Activated CD8-positive, alpha-beta memory T cell treated with anti-CD3 and anti-CD28 coated beads, Interleukin-2, amount 10 ng/mL, durations not matched to agents 7 days and 5 days (primary cell): Measurements from ENCODE around the gene RASL10A. TPM values are rescaled to one million over a fixed set of nuclear protein-coding genes. Genes with fewer than 3 reads are reported as not detected.

ENCODE experiments used
- ATAC-seq: fragments of 150-1000 bp; cut with Tn5 transposase; one replicate; pipeline ENCODE4 v1.10.0; 2021; ENCODE audit warnings: moderate library complexity
- CTCF ChIA-PET: fragments of 350-600 bp; sonication (Branson Sonifier 250); formaldehyde crosslinking; loops from one replicate; lab custom pipeline; 2021; ENCODE audit warnings: antibody characterized with exemption; lab: Charles Lee
- DNase-seq: peaks from one replicate; pipeline ENCODE4 v3.0.0-alpha.2; 2020
- H3K27ac Mint-ChIP-seq: one replicate; pipeline ENCODE4 v1.8.0; 2021; ENCODE audit warnings: mild to moderate bottlenecking, mixed read lengths
- H3K27me3 Mint-ChIP-seq: one replicate; pipeline ENCODE4 v1.8.0; 2021; ENCODE audit warnings: mixed read lengths
- H3K36me3 Mint-ChIP-seq: one replicate; pipeline ENCODE4 v1.8.0; 2021; ENCODE audit warnings: mild to moderate bottlenecking, mixed read lengths
- H3K4me1 Mint-ChIP-seq: one replicate; pipeline ENCODE4 v1.8.0; 2021; ENCODE audit warnings: mixed read lengths
- H3K4me3 Mint-ChIP-seq: one replicate; pipeline ENCODE4 v1.8.0; 2021; ENCODE audit warnings: mild to moderate bottlenecking, moderate library complexity, mixed read lengths
- H3K9me3 Mint-ChIP-seq: one replicate; pipeline ENCODE4 v1.8.0; 2022; ENCODE audit warnings: low read depth, mixed read lengths
- total RNA-seq, 2 experiments: library from RNA; stranded (reverse); gene quantifications; one replicate each; pipeline ENCODE4 v1.2.3, GENCODE V29; 2021

RASL10A gene
- total RNA-seq, 2 experiments from 2014 or later = 0.63 to 0.70 TPM

DNA sequence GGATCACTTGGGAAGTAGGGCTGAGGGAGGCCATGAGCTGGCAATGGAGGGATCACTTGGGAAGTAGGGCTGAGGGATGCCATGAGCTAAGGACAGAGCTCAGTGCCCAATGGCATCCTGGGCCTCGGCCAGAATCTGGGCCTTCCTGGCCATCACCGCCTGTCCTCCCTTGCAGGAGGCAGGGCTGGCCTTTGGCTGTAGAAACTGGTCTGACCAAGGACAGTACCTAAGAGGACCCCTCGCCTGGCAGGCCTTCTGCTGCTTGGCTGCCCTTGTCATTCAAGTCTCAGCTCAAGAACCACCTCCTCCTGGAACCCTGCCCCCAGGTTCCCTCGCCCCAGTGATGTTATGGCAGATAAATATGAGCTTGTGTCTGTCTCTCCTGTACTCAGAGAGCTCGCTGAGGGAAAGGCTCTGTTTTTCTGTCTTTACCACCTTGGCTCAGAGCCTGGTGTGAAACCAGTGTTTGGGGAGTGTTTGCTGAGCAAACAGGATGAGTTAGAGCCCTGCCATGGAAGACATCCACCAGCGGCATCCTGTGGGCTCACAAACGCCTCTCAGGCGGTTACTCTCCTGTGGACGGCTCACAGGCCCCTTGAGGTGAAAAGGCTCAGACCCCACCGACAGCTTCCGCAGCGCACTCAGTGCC, 19.3 kb upstream of the RASL10A start:
- DNase-seq = no peak
- Mint-ChIP-seq H3K4me3 (no peak overlapping the region), H3K27ac (no peak overlapping the region), H3K9me3 (no peaks in the 10 kb centered on the region), H3K4me1 (no peaks in the 10 kb centered on the region), H3K27me3 (no peaks in the 10 kb centered on the region), H3K36me3 (peaks cover 9% of the 10 kb centered on the region)
- ATAC-seq = no peak
- CTCF ChIA-PET = no interaction called here

DNA sequence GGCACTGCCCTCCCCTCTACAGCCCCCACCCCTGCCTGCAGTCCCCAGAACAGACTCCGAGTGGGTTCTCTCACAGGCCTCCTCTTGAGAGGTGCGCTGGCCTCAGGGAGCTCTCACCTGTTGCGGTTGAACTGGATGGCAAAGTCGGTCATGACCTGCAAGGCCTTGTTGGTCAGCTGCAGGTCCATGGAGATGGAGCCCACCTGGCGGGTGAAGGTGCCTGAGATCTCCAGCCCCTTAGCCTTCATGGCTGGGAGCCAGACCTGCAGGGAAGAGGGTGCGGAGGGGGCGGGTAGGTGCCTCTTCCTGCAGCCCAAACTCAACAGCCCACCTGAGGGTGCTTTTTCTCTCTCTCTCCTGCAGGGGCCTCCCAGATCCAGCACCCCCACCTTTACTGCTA, 18.7 kb upstream of the RASL10A start:
- CTCF ChIA-PET = no interaction called here

GRCh38 chr22:29332886-29333496, 17.5 kb upstream of the RASL10A start:
- DNase-seq (no peak), ATAC-seq (no peak)
- Mint-ChIP-seq H3K4me1 (no peaks in the 10 kb centered on the region), H3K4me3 (no peak overlapping the region), H3K27ac (no peak overlapping the region), H3K36me3 (peaks cover 7% of the 10 kb centered on the region), H3K9me3 (no peaks in the 10 kb centered on the region), H3K27me3 (no peaks in the 10 kb centered on the region)
- CTCF ChIA-PET = interaction anchor here (0.7 kb wide), 1 partner anchor 13 kb away, joined by 3 read pairs; no protein-coding TSS in a partner anchor

More for the DNA sequence above, 18.7 kb upstream of the RASL10A start:
- DNase-seq = no peak
- H3K36me3 Mint-ChIP-seq = peaks cover 9% of the 10 kb centered on the region
- no peak overlapping the region for H3K4me3 Mint-ChIP-seq
- no peaks in the 10 kb centered on the region for H3K9me3 Mint-ChIP-seq
- H3K4me1 Mint-ChIP-seq = no peaks in the 10 kb centered on the region
- H3K27me3 Mint-ChIP-seq = no peaks in the 10 kb centered on the region
- H3K27ac Mint-ChIP-seq = no peak overlapping the region
- ATAC-seq = no peak

DNA sequence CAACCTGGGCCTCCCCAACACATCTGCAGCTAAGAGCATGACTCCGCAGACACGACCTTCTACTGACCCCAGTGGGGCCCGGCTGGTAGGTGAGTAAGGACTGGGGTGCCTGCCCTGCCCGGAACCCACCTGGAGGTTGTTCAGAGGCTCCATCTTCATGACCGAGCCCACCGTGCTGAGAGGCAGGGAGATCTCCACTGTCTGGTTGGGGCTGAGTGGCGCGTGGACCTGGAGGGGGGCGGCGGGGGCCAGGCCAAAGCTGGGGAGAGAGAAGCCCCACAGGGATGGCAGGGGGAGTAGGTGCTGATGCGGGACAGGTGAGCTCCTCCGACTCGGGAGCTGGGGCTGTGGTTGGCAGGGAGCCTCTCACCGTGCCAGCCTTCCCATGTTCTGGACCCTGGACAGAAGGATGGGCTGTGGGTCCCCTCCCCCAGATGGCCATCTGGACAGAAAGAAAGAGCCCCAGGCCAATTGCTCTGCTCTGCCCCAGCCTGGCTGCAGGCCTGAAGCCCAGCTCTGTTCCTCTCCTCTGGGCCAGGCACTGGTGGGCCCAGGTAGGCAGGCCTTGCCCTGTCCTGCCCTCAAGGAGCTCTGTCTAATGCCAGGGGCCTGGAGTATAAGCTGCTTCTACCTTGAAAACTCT, 16.3 kb upstream of the RASL10A start:
- Mint-ChIP-seq H3K4me1 (no peaks in the 10 kb centered on the region), H3K4me3 (no peak overlapping the region), H3K36me3 (peaks cover 7% of the 10 kb centered on the region), H3K27me3 (no peaks in the 10 kb centered on the region), H3K9me3 (no peaks in the 10 kb centered on the region), H3K27ac (no peak overlapping the region)
- CTCF ChIA-PET = interaction anchor here (0.7 kb wide), 1 partner anchor 14 kb away, joined by 3 read pairs; no protein-coding TSS in a partner anchor
- no peak for DNase-seq
- ATAC-seq = no peak

DNA sequence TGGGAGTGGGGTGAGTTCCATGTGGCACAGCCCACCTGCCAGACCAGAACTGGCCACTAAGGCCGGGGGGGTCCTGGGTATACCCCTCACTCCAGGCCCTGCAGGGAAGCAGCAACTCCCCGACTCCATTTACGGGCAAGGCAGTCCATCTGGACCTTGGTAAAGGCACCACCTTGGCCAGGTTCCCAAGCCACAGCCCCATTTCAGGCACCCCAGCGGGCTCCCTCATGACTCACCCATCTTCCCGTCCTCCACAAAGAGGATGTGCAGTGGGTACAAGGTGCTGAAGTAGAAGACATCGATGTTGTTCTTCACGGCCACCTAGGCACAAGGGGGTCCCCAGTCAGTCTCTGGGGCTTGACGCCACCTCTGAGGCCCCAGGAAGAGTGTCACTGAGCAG, 15.7 kb upstream of the RASL10A start:
- DNase-seq (no peak), ATAC-seq (no peak)
- no peak overlapping the region for H3K27ac Mint-ChIP-seq
- no peaks in the 10 kb centered on the region for H3K27me3 Mint-ChIP-seq
- CTCF ChIA-PET = no interaction called here
- no peak overlapping the region for H3K4me3 Mint-ChIP-seq
- peaks cover 5% of the 10 kb centered on the region for H3K36me3 Mint-ChIP-seq
- no peaks in the 10 kb centered on the region for H3K4me1 Mint-ChIP-seq
- no peaks in the 10 kb centered on the region for H3K9me3 Mint-ChIP-seq

GRCh38 chr22:29330753-29331152, 15.3 kb upstream of the RASL10A start:
- no peaks in the 10 kb centered on the region for H3K4me1 Mint-ChIP-seq

DNA sequence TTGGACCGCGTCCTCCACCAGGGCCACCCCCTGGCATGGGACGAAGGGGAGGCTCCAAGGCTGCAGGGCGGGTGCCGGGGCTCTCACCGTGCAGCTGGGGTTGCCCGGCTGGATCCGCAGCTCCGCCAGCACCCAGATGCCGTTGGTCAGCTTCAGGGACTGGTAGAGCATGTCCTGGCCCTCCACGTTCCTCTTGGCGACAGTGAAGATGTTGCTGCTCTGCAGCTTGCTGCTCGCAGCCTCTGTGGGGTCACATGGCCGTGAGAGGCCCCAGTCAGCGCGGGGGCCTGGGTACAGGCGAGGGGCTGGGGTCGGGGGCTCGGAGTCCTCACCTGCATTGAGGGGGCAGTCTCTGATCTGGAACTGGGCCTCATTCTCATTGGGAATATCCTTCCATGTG, 14.8 kb upstream of the RASL10A start:
- peaks cover 4% of the 10 kb centered on the region for H3K36me3 Mint-ChIP-seq
- no peaks in the 10 kb centered on the region for H3K27me3 Mint-ChIP-seq
- H3K9me3 Mint-ChIP-seq = no peaks in the 10 kb centered on the region
- no peaks in the 10 kb centered on the region for H3K4me1 Mint-ChIP-seq
- CTCF ChIA-PET = no interaction called here
- ATAC-seq (no peak), DNase-seq (no peak)
- H3K27ac Mint-ChIP-seq = no peak overlapping the region
- no peak overlapping the region for H3K4me3 Mint-ChIP-seq

More at GRCh38 chr22:29330753-29331152, 15.3 kb upstream of the RASL10A start:
- DNase-seq (no peak), ATAC-seq (no peak)
- peaks cover 4% of the 10 kb centered on the region for H3K36me3 Mint-ChIP-seq
- no peaks in the 10 kb centered on the region for H3K9me3 Mint-ChIP-seq
- no peak overlapping the region for H3K4me3 Mint-ChIP-seq
- H3K27ac Mint-ChIP-seq = no peak overlapping the region
- H3K27me3 Mint-ChIP-seq = no peaks in the 10 kb centered on the region
- CTCF ChIA-PET = no interaction called here

GRCh38 chr22:29329581-29329980, 14.1 kb upstream of the RASL10A start:
- CTCF ChIA-PET = no interaction called here
- Mint-ChIP-seq H3K4me3 (no peak overlapping the region), H3K36me3 (peaks cover 2% of the 10 kb centered on the region), H3K27ac (no peak overlapping the region), H3K9me3 (no peaks in the 10 kb centered on the region), H3K27me3 (no peaks in the 10 kb centered on the region), H3K4me1 (no peaks in the 10 kb centered on the region)
- no peak for DNase-seq
- no peak for ATAC-seq

- H3K9me3 Mint-ChIP-seq = no peaks in the 10 kb centered on the region
- DNase-seq (no peak), ATAC-seq (no peak)
- CTCF ChIA-PET = interaction anchor here (0.9 kb wide), 1 partner anchor 15 kb away, joined by 3 read pairs; no protein-coding TSS in a partner anchor
- H3K27me3 Mint-ChIP-seq = no peaks in the 10 kb centered on the region
- H3K4me1 Mint-ChIP-seq = no peaks in the 10 kb centered on the region
- H3K36me3 Mint-ChIP-seq = no peaks in the 10 kb centered on the region
- H3K4me3 Mint-ChIP-seq = no peak overlapping the region
- no peak overlapping the region for H3K27ac Mint-ChIP-seq
Measured at GRCh38 chr22:29328566-29329500, 13.3 kb upstream of the RASL10A start.

GRCh38 chr22:29328055-29328454, 12.6 kb upstream of the RASL10A start:
- Mint-ChIP-seq H3K4me1 (no peaks in the 10 kb centered on the region), H3K36me3 (no peaks in the 10 kb centered on the region), H3K27ac (no peak overlapping the region), H3K4me3 (no peak overlapping the region), H3K9me3 (no peaks in the 10 kb centered on the region), H3K27me3 (no peaks in the 10 kb centered on the region)
- CTCF ChIA-PET = interaction anchor here (0.9 kb wide), 1 partner anchor 16 kb away, joined by 3 read pairs; no protein-coding TSS in a partner anchor
- ATAC-seq = no peak
- DNase-seq = no peak

- H3K9me3 Mint-ChIP-seq = no peaks in the 10 kb centered on the region
- no peak for ATAC-seq
- H3K27me3 Mint-ChIP-seq = no peaks in the 10 kb centered on the region
- DNase-seq = no peak
- H3K4me3 Mint-ChIP-seq = no peak overlapping the region
- H3K36me3 Mint-ChIP-seq = no peaks in the 10 kb centered on the region
- H3K4me1 Mint-ChIP-seq = no peaks in the 10 kb centered on the region
- CTCF ChIA-PET = interaction anchor here (0.9 kb wide), 1 partner anchor 17 kb away, joined by 3 read pairs; no protein-coding TSS in a partner anchor
- H3K27ac Mint-ChIP-seq = no peak overlapping the region
Measured at GRCh38 chr22:29327089-29327764, 11.7 kb upstream of the RASL10A start.

- Mint-ChIP-seq H3K9me3 (no peaks in the 10 kb centered on the region), H3K4me3 (no peak overlapping the region), H3K36me3 (no peaks in the 10 kb centered on the region), H3K27ac (no peak overlapping the region), H3K27me3 (no peaks in the 10 kb centered on the region), H3K4me1 (no peaks in the 10 kb centered on the region)
- no peak for DNase-seq
- CTCF ChIA-PET = no interaction called here
- ATAC-seq = no peak
Measured at GRCh38 chr22:29326481-29326880, 11.0 kb upstream of the RASL10A start.
